ENCODE measurements around the gene RDH14. TPM values are rescaled to one million over a fixed set of nuclear protein-coding genes. Genes with fewer than 3 reads are reported as not detected.

Gene RDH14
- total and polyA plus RNA-seq, 2 of the 4 experiments (the other 2 are of a cell fraction) = 11.9 to 12.2 TPM

DNA sequence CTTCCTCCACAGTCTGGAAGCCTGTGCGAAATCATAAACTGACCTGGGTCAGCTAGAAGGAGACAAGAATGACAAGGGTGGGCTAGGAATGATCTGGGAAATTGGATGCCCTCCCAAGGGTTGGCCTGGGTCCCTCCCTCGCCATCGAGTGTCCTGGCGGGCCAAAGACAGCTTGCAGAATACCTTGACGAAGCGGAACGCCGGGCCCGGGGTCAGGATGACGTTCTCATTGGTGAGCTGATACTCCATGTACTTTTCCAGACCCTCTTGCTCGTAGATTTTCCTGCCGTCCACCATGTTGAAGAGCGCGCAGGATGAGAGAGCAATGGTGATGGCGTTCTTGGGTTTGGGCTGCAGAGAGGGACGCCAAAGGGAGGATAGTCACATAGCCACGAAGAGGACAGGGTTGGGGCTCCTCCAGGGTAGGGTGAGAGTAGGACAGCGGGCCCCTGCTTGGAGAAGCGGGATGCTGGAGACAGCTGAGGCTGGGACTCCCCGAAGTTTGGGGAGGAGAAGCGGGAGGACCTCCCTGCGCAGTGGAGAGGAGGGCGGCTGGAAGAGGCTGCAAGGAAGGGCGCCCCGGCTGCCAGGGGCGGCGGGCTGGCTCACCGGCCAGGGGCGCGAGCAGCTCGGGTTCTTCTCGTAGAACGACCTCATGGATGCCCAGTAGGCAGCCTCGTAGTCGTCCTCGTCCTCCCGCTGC lies 23.6 kb upstream of the RDH14 start:
- no peak overlapping the region for H4K91ac ChIP-seq (ENCODE audit: insufficient read depth, low read depth, low read length)
- in situ Hi-C loops (cut with MboI; ENCODE audit: low sequenced_read_pairs) = no loop called here
- no peaks in the 10 kb centered on the region for H4K20me1 ChIP-seq (ENCODE audit: insufficient read depth, low read length)
- H2AK9ac ChIP-seq (replicated peaks; ENCODE audit: low read depth, low read length, poor library complexity) = no peak overlapping the region
- BruUV-seq (replicated peaks) = no TSS peak
- no peak overlapping the region for H2BK20ac ChIP-seq (ENCODE audit: low read depth, low read length)
- no peak overlapping the region for H4K8ac ChIP-seq (ENCODE audit: low read depth in 2 of 2, low read length in 2 of 2)
- no peaks in the 10 kb centered on the region for H3K27me3 ChIP-seq (ENCODE audit: control insufficient read depth, insufficient read depth, low read length)
- peaks cover 5% of the 10 kb centered on the region for H3K9me1 ChIP-seq (ENCODE audit: insufficient read depth, low read length)
- no peaks in the 10 kb centered on the region for H3K4me1 ChIP-seq (ENCODE audit: control insufficient read depth, insufficient read depth, low read length)
- no peak overlapping the region for H3K4me3 ChIP-seq (ENCODE audit: insufficient read depth, low read depth, low read length)
- no peak overlapping the region for H3K4me2 ChIP-seq (ENCODE audit: low read depth, low read length)
- H3K9me3 ChIP-seq (ENCODE audit: control insufficient read depth, insufficient read depth, low read length) = no peaks in the 10 kb centered on the region; the same call in 1 of the 2 replicates
- no peak overlapping the region for H3K14ac ChIP-seq (replicated peaks; ENCODE audit: low read depth, low read length)
- H2BK120ac ChIP-seq (ENCODE audit: low read depth, low read length) = no peak overlapping the region
- H3K4ac ChIP-seq (ENCODE audit: low read depth, low read length) = no peak overlapping the region
- H3K18ac ChIP-seq (ENCODE audit: low read depth, low read length) = no peak overlapping the region
- dilution Hi-C loops (cut with HindIII; ENCODE audit: low sequenced_read_pairs, unreplicated experiment) = no loop called here
- H3K79me1 ChIP-seq (ENCODE audit: low read depth in 1 of 2, low read length in 2 of 2) = no peaks in the 10 kb centered on the region
- no peak for ATAC-seq (ENCODE audit: low read depth)
- H3K36me3 ChIP-seq (ENCODE audit: control insufficient read depth, insufficient read depth, low read length) = no peaks in the 10 kb centered on the region
- intact Hi-C loops (cut with micrococcal nuclease) = no loop called here
- H4K5ac ChIP-seq (ENCODE audit: low read depth, low read length) = no peak overlapping the region
- ChIA-PET POLR2A (ENCODE audit: unreplicated experiment) (no interaction called here), CTCF (no interaction called here)
- no peak overlapping the region for H3K56ac ChIP-seq (ENCODE audit: extremely low read depth, insufficient read depth, low read length)
- no peak for TF ChIP-seq USF2 (IDR thresholded peaks at IDR 0.05; ENCODE audit: low read depth, low read length)
- no peak for TF ChIP-seq ELK1 (IDR thresholded peaks at IDR 0.05; ENCODE audit: borderline replicate concordance, low read depth, low read length)
- no peak for TF ChIP-seq FOS (IDR thresholded peaks at IDR 0.05; ENCODE audit: low read depth, low read length)
- TF ChIP-seq NFE2L2 (IDR thresholded peaks at IDR 0.05; ENCODE audit: low read depth, low read length) = no peak
- TF ChIP-seq CTCF (conservative IDR thresholded peaks at IDR 0.05; ENCODE audit: low read depth, low read length) = no peak
- no peak for TF ChIP-seq SMC3 (IDR thresholded peaks at IDR 0.05; ENCODE audit: low read depth, low read length)
- TF ChIP-seq RAD21 (IDR thresholded peaks at IDR 0.05; ENCODE audit: low read length) = no peak
- TF ChIP-seq MXI1 (IDR thresholded peaks at IDR 0.05; ENCODE audit: borderline replicate concordance, low read depth, low read length) = no peak
- TF ChIP-seq CEBPB (IDR thresholded peaks at IDR 0.05; ENCODE audit: low read depth, low read length) = no peak
- TF ChIP-seq MAZ (IDR thresholded peaks at IDR 0.05; ENCODE audit: borderline replicate concordance, low read depth, low read length) = no peak
- no peak for TF ChIP-seq RFX5 (IDR thresholded peaks at IDR 0.05; ENCODE audit: low read depth, low read length)
- TF ChIP-seq POLR2A (IDR thresholded peaks at IDR 0.05; ENCODE audit: low read depth, low read length) = no peak
- TF ChIP-seq BHLHE40 (IDR thresholded peaks at IDR 0.05; ENCODE audit: low read depth, low read length) = no peak
- no peak for TF ChIP-seq RCOR1 (IDR thresholded peaks at IDR 0.05; ENCODE audit: insufficient replicate concordance, low read length)
- DNase-seq = no peak
- 93% methylated on average over 8 of the region's 37 CpGs; no CpG with 5 or more reads in 1 of the 2 experiments for WGBS, 2 experiments (ENCODE audit: extremely low coverage in 2 of 2, insufficient read length in 1 of 2)
- H3K27ac ChIP-seq (ENCODE audit: insufficient read depth, low read length) = no peak overlapping the region
- H3K23ac ChIP-seq (ENCODE audit: low read depth, low read length) = no peak overlapping the region
- no peak overlapping the region for H2AK5ac ChIP-seq (ENCODE audit: low read depth, low read length)
- H3K9ac ChIP-seq (ENCODE audit: low read depth, low read length) = no peak overlapping the region
- no peak overlapping the region for H2BK15ac ChIP-seq (ENCODE audit: low read depth, low read length)
- no peak overlapping the region for H2AFZ ChIP-seq (replicated peaks; ENCODE audit: low read length, poor library complexity)
- no peak overlapping the region for H2BK5ac ChIP-seq (ENCODE audit: low read depth, low read length, poor library complexity, severe bottlenecking)

All from IMR-90 (cell line).